IMR-90 (cell line): Measurements from ENCODE around the gene VEZT. TPM values are rescaled to one million over a fixed set of nuclear protein-coding genes. Genes with fewer than 3 reads are reported as not detected.

Experiments used
- ATAC-seq: fragments of 200-7000 bp; cut with Tn5 transposase; 2 replicates; pipeline ENCODE4 v1.9.1; 2020; ENCODE audit warnings: low read depth, mild to moderate bottlenecking, moderate library complexity
- BruUV-seq: library from RNA; stranded (reverse); fragments of 400-500 nt; replicated peaks from 2 replicates; lab custom pipeline; 2021; lab: Mats Ljungman, UMichigan
- CTCF ChIA-PET: fragments of 300-600 bp; formaldehyde crosslinking; extraction: SDS; loops from one replicate; lab custom pipeline; 2021; ENCODE audit warnings: antibody characterized with exemption; lab: Yijun Ruan, JAX
- POLR2A ChIA-PET: fragments of 300-600 bp; sonication (Branson Sonifier 250); formaldehyde crosslinking; loops from one replicate; lab custom pipeline; 2022; ENCODE audit warnings: antibody characterized with exemption; ENCODE audit not compliant: unreplicated experiment; lab: Charles Lee
- DNase-seq: peaks from one replicate; pipeline ENCODE4 v3.0.0; 2013
- H2AFZ ChIP-seq: replicated peaks from 2 replicates; pipeline ENCODE3; 2013; ENCODE audit warnings: low read length, mild to moderate bottlenecking; ENCODE audit not compliant: poor library complexity
- H2AK5ac ChIP-seq: 2 replicates; pipeline ENCODE4 v1.6.1; 2013; ENCODE audit warnings: low read depth, low read length, inconsistent platforms
- H2AK9ac ChIP-seq: replicated peaks from 2 replicates; pipeline ENCODE3; 2013; ENCODE audit warnings: mild to moderate bottlenecking, low read depth, low read length, moderate library complexity; ENCODE audit not compliant: poor library complexity
- H2BK120ac ChIP-seq: 2 replicates; pipeline ENCODE4 v1.6.1; 2013; ENCODE audit warnings: low read depth, low read length, inconsistent platforms
- H2BK15ac ChIP-seq: 3 replicates; pipeline ENCODE4 v1.6.1; 2013; ENCODE audit warnings: low read depth, low read length, inconsistent platforms
- H2BK20ac ChIP-seq: 2 replicates; pipeline ENCODE4 v1.6.1; 2013; ENCODE audit warnings: low read depth, mild to moderate bottlenecking, inconsistent platforms, low read length, moderate library complexity
- H2BK5ac ChIP-seq: 2 replicates; pipeline ENCODE4 v1.6.1; 2013; ENCODE audit warnings: mild to moderate bottlenecking, low read depth, low read length, inconsistent platforms; ENCODE audit not compliant: poor library complexity, severe bottlenecking
- H3K14ac ChIP-seq: replicated peaks from 2 replicates; pipeline ENCODE4 v1.6.1; 2013; ENCODE audit warnings: low read depth, low read length, inconsistent platforms
- H3K18ac ChIP-seq: 2 replicates; pipeline ENCODE4 v1.6.1; 2013; ENCODE audit warnings: low read depth, low read length, control low read depth
- H3K23ac ChIP-seq: 2 replicates; pipeline ENCODE4 v1.6.1; 2013; ENCODE audit warnings: low read depth, low read length, inconsistent platforms
- H3K27ac ChIP-seq: 2 replicates; pipeline ENCODE4 v1.5.1; 2013; ENCODE audit warnings: mild to moderate bottlenecking, control low read depth, low read length; ENCODE audit not compliant: insufficient read depth
- H3K27me3 ChIP-seq: 2 replicates; pipeline ENCODE4 v1.6.1; 2013; ENCODE audit warnings: low read length; ENCODE audit not compliant: control insufficient read depth, insufficient read depth
- H3K36me3 ChIP-seq: 2 replicates; pipeline ENCODE4 v1.6.1; 2013; ENCODE audit warnings: low read length, mixed read lengths; ENCODE audit not compliant: control insufficient read depth, insufficient read depth
- H3K4ac ChIP-seq: 2 replicates; pipeline ENCODE4 v1.6.1; 2013; ENCODE audit warnings: low read depth, low read length, inconsistent platforms
- H3K4me1 ChIP-seq: 2 replicates; pipeline ENCODE4 v1.6.1; 2013; ENCODE audit warnings: low read length, mixed read lengths; ENCODE audit not compliant: control insufficient read depth, insufficient read depth
- H3K4me2 ChIP-seq: 2 replicates; pipeline ENCODE4 v1.6.1; 2013; ENCODE audit warnings: low read depth, mild to moderate bottlenecking, control low read depth, low read length, moderate library complexity
- H3K4me3 ChIP-seq: 2 replicates; pipeline ENCODE4 v1.5.1; 2013; ENCODE audit warnings: low read depth, mild to moderate bottlenecking, control low read depth, low read length, moderate library complexity; ENCODE audit not compliant: insufficient read depth
- H3K56ac ChIP-seq: 2 replicates; pipeline ENCODE4 v1.6.1; 2013; ENCODE audit warnings: low read length, inconsistent platforms; ENCODE audit not compliant: insufficient read depth; ENCODE audit errors: extremely low read depth
- H3K79me1 ChIP-seq, 2 experiments: 2 replicates each; pipeline ENCODE4 v1.6.1; 2013; ENCODE audit warnings: low read length in 2 of 2, inconsistent platforms in 1 of 2, low read depth in 1 of 2
- H3K9ac ChIP-seq: 2 replicates; pipeline ENCODE4 v1.6.1; 2013; ENCODE audit warnings: low read depth, low read length, control low read depth
- H3K9me1 ChIP-seq: 2 replicates; pipeline ENCODE4 v1.6.1; 2013; ENCODE audit warnings: low read length, inconsistent platforms; ENCODE audit not compliant: insufficient read depth
- H3K9me3 ChIP-seq: 2 replicates; pipeline ENCODE4 v1.6.1; 2013; ENCODE audit warnings: low read length; ENCODE audit not compliant: control insufficient read depth, insufficient read depth
- H4K20me1 ChIP-seq: 2 replicates; pipeline ENCODE4 v1.6.1; 2013; ENCODE audit warnings: low read length, inconsistent platforms; ENCODE audit not compliant: insufficient read depth
- H4K5ac ChIP-seq: 2 replicates; pipeline ENCODE4 v1.6.1; 2013; ENCODE audit warnings: mild to moderate bottlenecking, low read depth, low read length, control low read depth
- H4K8ac ChIP-seq, 2 experiments: 2 replicates each; pipeline ENCODE4 v1.6.1; 2013; ENCODE audit warnings: low read depth in 2 of 2, low read length in 2 of 2, control low read depth in 1 of 2, inconsistent platforms in 1 of 2
- H4K91ac ChIP-seq: 2 replicates; pipeline ENCODE4 v1.6.1; 2013; ENCODE audit warnings: low read depth, low read length, inconsistent platforms; ENCODE audit not compliant: insufficient read depth
- BHLHE40 ChIP-seq: fragments of 150-350 bp; IDR thresholded peaks from 2 replicates; pipeline ENCODE4 v1.6.1; 2016; ENCODE audit warnings: mild to moderate bottlenecking, low read depth, low read length
- CEBPB ChIP-seq: IDR thresholded peaks from 2 replicates; pipeline ENCODE4 v1.6.1; 2012; ENCODE audit warnings: low read depth, low read length, improper control_type of control experiment
- CHD1 ChIP-seq: IDR thresholded peaks from 2 replicates; pipeline ENCODE4 v1.6.1; 2012; ENCODE audit warnings: low read depth, low read length, improper control_type of control experiment
- FOS ChIP-seq: fragments of 150-350 bp; IDR thresholded peaks from 2 replicates; pipeline ENCODE4 v1.6.1; 2016; ENCODE audit warnings: low read depth, low read length
- MAFK ChIP-seq: IDR thresholded peaks from 2 replicates; pipeline ENCODE4 v1.6.1; 2012; ENCODE audit warnings: low read depth, low read length, improper control_type of control experiment
- MAZ ChIP-seq: IDR thresholded peaks from 2 replicates; pipeline ENCODE4 v1.6.1; 2012; ENCODE audit warnings: low read depth, mild to moderate bottlenecking, low read length, improper control_type of control experiment, moderate library complexity, borderline replicate concordance
- MXI1 ChIP-seq: IDR thresholded peaks from 2 replicates; pipeline ENCODE4 v1.6.1; 2012; ENCODE audit warnings: low read depth, mild to moderate bottlenecking, low read length, moderate library complexity, borderline replicate concordance
- NFE2L2 ChIP-seq: fragments of 150-350 bp; IDR thresholded peaks from 2 replicates; pipeline ENCODE4 v1.6.1; 2016; ENCODE audit warnings: low read depth, mild to moderate bottlenecking, low read length
- POLR2A ChIP-seq: IDR thresholded peaks from 2 replicates; pipeline ENCODE4 v1.6.1; 2012; ENCODE audit warnings: mild to moderate bottlenecking, low read depth, low read length
- RAD21 ChIP-seq: IDR thresholded peaks from 2 replicates; pipeline ENCODE4 v1.6.1; 2012; ENCODE audit warnings: low read length, improper control_type of control experiment
- RCOR1 ChIP-seq: IDR thresholded peaks from 2 replicates; pipeline ENCODE4 v1.6.1; 2012; ENCODE audit warnings: mild to moderate bottlenecking, low read length, improper control_type of control experiment; ENCODE audit not compliant: insufficient replicate concordance
- RFX5 ChIP-seq: IDR thresholded peaks from 2 replicates; pipeline ENCODE4 v1.8.0; 2012; ENCODE audit warnings: low read depth, mild to moderate bottlenecking, low read length, moderate library complexity
- SMC3 ChIP-seq: fragments of 150-350 bp; IDR thresholded peaks from 2 replicates; pipeline ENCODE4 v1.6.1; 2016; ENCODE audit warnings: low read depth, mild to moderate bottlenecking, antibody characterized with exemption, low read length, moderate library complexity
- WGBS, 2 experiments: methylation state at CpG; one replicate each; pipeline versions ENCODE4 v1.1.5 to v1.1.7; 2013; ENCODE audit warnings: missing lambda C conversion rate in 2 of 2; ENCODE audit not compliant: insufficient read length in 1 of 2; ENCODE audit errors: extremely low coverage in 2 of 2; 5-methylcytosine and 5-hydroxymethylcytosine counted together
- dilution Hi-C: fragments of 300-500 bp; cut with HindIII; formaldehyde crosslinking; loops from one replicate; pipeline ENCODE4 v1.14.3; 2018; ENCODE audit warnings: low sequenced_read_pairs; ENCODE audit not compliant: unreplicated experiment
- in situ Hi-C: fragments of 300-500 bp; cut with MboI; formaldehyde crosslinking; loops from 3 replicates; pipeline ENCODE4 v1.14.3; 2019; ENCODE audit warnings: low sequenced_read_pairs, inconsistent platforms, mixed read lengths
- intact Hi-C: fragments of 100-400 bp; cut with micrococcal nuclease; formaldehyde crosslinking; loops from 2 replicates; pipeline ENCODE4 v1.10.0; 2022
- polyA plus RNA-seq, 3 experiments: library from polyadenylated mRNA; depleted of rRNA; stranded (reverse); fragments of >200 nt; gene quantifications; 2 replicates each; pipeline ENCODE4 v1.2.3, GENCODE V29; 2012; ENCODE audit warnings: low replicate concordance in 1 of 3
- total RNA-seq: library from RNA; depleted of rRNA; stranded (reverse); fragments of >200 nt; gene quantifications from 2 replicates; pipeline ENCODE4 v1.2.3, GENCODE V29; 2012
- TF ChIP-seq, protein P1 (sequence below): fragments of 150-350 bp; IDR thresholded peaks from 2 replicates; pipeline ENCODE4 v1.6.1; 2016; ENCODE audit warnings: low read depth, mild to moderate bottlenecking, low read length, moderate library complexity, borderline replicate concordance
- TF ChIP-seq, protein P2 (sequence below): conservative IDR thresholded peaks from 2 replicates; pipeline ENCODE4 v1.5.1; 2012; ENCODE audit warnings: mild to moderate bottlenecking, low read depth, low read length, improper control_type of control experiment
- TF ChIP-seq, protein P3 (sequence below): fragments of 150-350 bp; IDR thresholded peaks from 2 replicates; pipeline ENCODE4 v1.6.1; 2017; ENCODE audit warnings: mild to moderate bottlenecking, antibody characterized with exemption, low read length, low read depth

Gene VEZT
- total and polyA plus RNA-seq, 2 of the 4 experiments (the other 2 are of a cell fraction) = 54.5 to 90.2 TPM

DNA sequence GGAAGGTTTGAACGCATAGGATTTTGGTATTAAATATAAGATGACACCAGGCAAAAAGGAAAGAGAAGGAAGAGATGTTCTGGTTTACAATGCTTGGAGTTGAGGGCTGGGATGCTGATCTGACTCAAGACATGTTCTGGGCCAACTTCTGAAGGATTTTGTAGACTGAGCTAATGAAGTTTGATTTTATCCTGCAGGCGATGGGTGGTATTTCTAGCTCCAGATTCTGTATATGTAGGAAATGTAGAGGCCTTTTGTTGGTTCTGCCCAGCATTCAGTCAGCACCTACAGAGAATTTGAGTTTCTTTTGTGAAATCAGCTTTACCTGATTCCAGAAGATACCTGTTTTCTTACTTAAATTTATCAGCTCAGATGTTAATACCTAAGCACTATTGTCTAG lies 48.2 kb downstream of the VEZT start:
- no peak overlapping the region for H2AFZ ChIP-seq
- ChIA-PET CTCF (interaction anchor here (0.6 kb wide), 1 partner anchor 268 kb away, joined by 5 read pairs; no protein-coding TSS in a partner anchor), POLR2A (interaction anchor here (0.6 kb wide), 2 partner anchors 172 to 282 kb away, joined by 3 read pairs; no protein-coding TSS in a partner anchor)
- no TSS peak for BruUV-seq
- no peak overlapping the region for H4K91ac ChIP-seq
- intact Hi-C loops = no loop called here
- no peak overlapping the region for H3K23ac ChIP-seq
- ATAC-seq = no peak
- H4K20me1 ChIP-seq = no peaks in the 10 kb centered on the region
- in situ Hi-C loops = no loop called here
- H3K79me1 ChIP-seq = peaks cover 14 to 22% of the 10 kb centered on the region in 2 experiments; a peak in 3 of 4 replicates
- no peaks in the 10 kb centered on the region for H3K27me3 ChIP-seq
- no peak overlapping the region for H2BK15ac ChIP-seq
- H3K4me1 ChIP-seq = no peaks in the 10 kb centered on the region; the same call in 1 of the 2 replicates
- H3K9me1 ChIP-seq = 0 out of 2 replicates have a peak, but pooled peaks cover 2% of the 10 kb centered on the region
- no peak for DNase-seq
- H3K4me3 ChIP-seq = no peak overlapping the region
- H3K18ac ChIP-seq = no peak overlapping the region
- dilution Hi-C loops = no loop called here
- H3K4ac ChIP-seq = no peak overlapping the region
- no peak for TF ChIP-seq POLR2A
- TF ChIP-seq CEBPB = no peak
- TF ChIP-seq MAZ = no peak
- TF ChIP-seq RAD21 = no peak
- no peak for TF ChIP-seq MXI1
- no peak for TF ChIP-seq CHD1
- no peak for TF ChIP-seq BHLHE40
- TF ChIP-seq, protein P1, sequence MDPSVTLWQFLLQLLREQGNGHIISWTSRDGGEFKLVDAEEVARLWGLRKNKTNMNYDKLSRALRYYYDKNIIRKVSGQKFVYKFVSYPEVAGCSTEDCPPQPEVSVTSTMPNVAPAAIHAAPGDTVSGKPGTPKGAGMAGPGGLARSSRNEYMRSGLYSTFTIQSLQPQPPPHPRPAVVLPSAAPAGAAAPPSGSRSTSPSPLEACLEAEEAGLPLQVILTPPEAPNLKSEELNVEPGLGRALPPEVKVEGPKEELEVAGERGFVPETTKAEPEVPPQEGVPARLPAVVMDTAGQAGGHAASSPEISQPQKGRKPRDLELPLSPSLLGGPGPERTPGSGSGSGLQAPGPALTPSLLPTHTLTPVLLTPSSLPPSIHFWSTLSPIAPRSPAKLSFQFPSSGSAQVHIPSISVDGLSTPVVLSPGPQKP = no peak
- TF ChIP-seq, protein P2, sequence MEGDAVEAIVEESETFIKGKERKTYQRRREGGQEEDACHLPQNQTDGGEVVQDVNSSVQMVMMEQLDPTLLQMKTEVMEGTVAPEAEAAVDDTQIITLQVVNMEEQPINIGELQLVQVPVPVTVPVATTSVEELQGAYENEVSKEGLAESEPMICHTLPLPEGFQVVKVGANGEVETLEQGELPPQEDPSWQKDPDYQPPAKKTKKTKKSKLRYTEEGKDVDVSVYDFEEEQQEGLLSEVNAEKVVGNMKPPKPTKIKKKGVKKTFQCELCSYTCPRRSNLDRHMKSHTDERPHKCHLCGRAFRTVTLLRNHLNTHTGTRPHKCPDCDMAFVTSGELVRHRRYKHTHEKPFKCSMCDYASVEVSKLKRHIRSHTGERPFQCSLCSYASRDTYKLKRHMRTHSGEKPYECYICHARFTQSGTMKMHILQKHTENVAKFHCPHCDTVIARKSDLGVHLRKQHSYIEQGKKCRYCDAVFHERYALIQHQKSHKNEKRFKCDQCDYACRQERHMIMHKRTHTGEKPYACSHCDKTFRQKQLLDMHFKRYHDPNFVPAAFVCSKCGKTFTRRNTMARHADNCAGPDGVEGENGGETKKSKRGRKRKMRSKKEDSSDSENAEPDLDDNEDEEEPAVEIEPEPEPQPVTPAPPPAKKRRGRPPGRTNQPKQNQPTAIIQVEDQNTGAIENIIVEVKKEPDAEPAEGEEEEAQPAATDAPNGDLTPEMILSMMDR = no peak
- TF ChIP-seq RFX5 = no peak
- TF ChIP-seq NFE2L2 = no peak
- TF ChIP-seq MAFK = no peak
- TF ChIP-seq SMC3 = no peak
- no peak for TF ChIP-seq RCOR1
- TF ChIP-seq, protein P3, sequence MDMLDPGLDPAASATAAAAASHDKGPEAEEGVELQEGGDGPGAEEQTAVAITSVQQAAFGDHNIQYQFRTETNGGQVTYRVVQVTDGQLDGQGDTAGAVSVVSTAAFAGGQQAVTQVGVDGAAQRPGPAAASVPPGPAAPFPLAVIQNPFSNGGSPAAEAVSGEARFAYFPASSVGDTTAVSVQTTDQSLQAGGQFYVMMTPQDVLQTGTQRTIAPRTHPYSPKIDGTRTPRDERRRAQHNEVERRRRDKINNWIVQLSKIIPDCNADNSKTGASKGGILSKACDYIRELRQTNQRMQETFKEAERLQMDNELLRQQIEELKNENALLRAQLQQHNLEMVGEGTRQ = no peak
- no peak for TF ChIP-seq FOS
- no peak overlapping the region for H2BK20ac ChIP-seq
- H3K9ac ChIP-seq = no peak overlapping the region
- H4K8ac ChIP-seq = no peak overlapping the region
- peaks cover 23% of the 10 kb centered on the region for H3K36me3 ChIP-seq
- no peak overlapping the region for H3K4me2 ChIP-seq
- no peak overlapping the region for H2AK9ac ChIP-seq
- no peak overlapping the region for H4K5ac ChIP-seq
- H3K27ac ChIP-seq = no peak overlapping the region
- no peak overlapping the region for H2BK5ac ChIP-seq
- no peak overlapping the region for H3K56ac ChIP-seq
- H2AK5ac ChIP-seq = no peak overlapping the region
- no CpG with 5 or more reads among the region's 2 CpGs for WGBS, 2 experiments
- no peak overlapping the region for H2BK120ac ChIP-seq
- H3K14ac ChIP-seq = no peak overlapping the region
- no peaks in the 10 kb centered on the region for H3K9me3 ChIP-seq
